Lower leg skin (tissue), 4 donors: ENCODE measurements around the gene PHOX2B. TPM values are rescaled to one million over a fixed set of nuclear protein-coding genes. Genes with fewer than 3 reads are reported as not detected.

Source experiments
- DNase-seq, 2 donors: peaks; one replicate each; pipeline ENCODE4 v3.0.0-alpha.2; 2019; ENCODE audit warnings: low spot score in 2 of 2
- H3K4me3 ChIP-seq: fragments of 200-600 bp; sonication (generic); 2 replicates; pipeline ENCODE4 v1.5.1; 2017; ENCODE audit warnings: mild to moderate bottlenecking, low read depth; ENCODE audit not compliant: poor library complexity, severe bottlenecking
- CTCF ChIP-seq, 3 donors: fragments of 450-650 bp; IDR thresholded peaks; one replicate each; pipeline ENCODE4 v1.5.1; 2016; ENCODE audit warnings: antibody characterized with exemption in 3 of 3, mild to moderate bottlenecking in 3 of 3, moderate library complexity in 2 of 3
- POLR2A ChIP-seq, 2 donors: fragments of 450-650 bp; IDR thresholded peaks; one replicate each; pipeline ENCODE4 v1.6.1; 2016 to 2017; ENCODE audit warnings: antibody characterized with exemption in 2 of 2, mild to moderate bottlenecking in 1 of 2, moderate library complexity in 1 of 2
- WGBS, 2 donors: methylation state at CpG; one replicate each; pipeline ENCODE4 v1.1.5; 2018; 5-methylcytosine and 5-hydroxymethylcytosine counted together
- intact Hi-C: fragments of 100-400 bp; cut with DNase I; formaldehyde crosslinking; loops from one replicate; pipeline ENCODE4 v1.15.0; 2023; ENCODE audit warnings: low total_unique reads
- total RNA-seq, 4 donors: library from RNA; depleted of rRNA; stranded (reverse); fragments of >200 nt; gene quantifications; one replicate each; pipeline ENCODE4 v1.1.0, GENCODE V29; 2016

PHOX2B gene
- total RNA-seq, 4 donors from 2014 or later, result not detected

GRCh38 chr4:41734371-41734770 is 14.2 kb downstream of the PHOX2B start:
- DNase-seq, result no peak
- 38 to 61% methylated on average over 3 of the region's 3 CpGs for WGBS, 2 donors
- TF ChIP-seq CTCF (IDR thresholded peaks at IDR 0.05) (no peak), POLR2A (IDR thresholded peaks at IDR 0.05) (no peak)
- H3K4me3 ChIP-seq, result no peak overlapping the region
- intact Hi-C loops, result no loop called here

- no peak overlapping the region for H3K4me3 ChIP-seq
- TF ChIP-seq POLR2A (IDR thresholded peaks at IDR 0.05), result no peak
- TF ChIP-seq CTCF (IDR thresholded peaks at IDR 0.05), result no peak
- 34 to 45% methylated on average over 12 of the region's 12 CpGs for WGBS, 2 donors
- no peak for DNase-seq
- intact Hi-C loops, result no loop called here
These were observed 16.9 kb downstream of the PHOX2B start for GRCh38 chr4:41731569-41732126.

GRCh38 chr4:41728573-41728913 is 20.0 kb downstream of the PHOX2B start:
- no peak overlapping the region for H3K4me3 ChIP-seq
- intact Hi-C loops, result no loop called here
- no peak for DNase-seq
- WGBS, 2 donors, result 78 to 88% methylated on average over 3 of the region's 3 CpGs
- no peak for TF ChIP-seq POLR2A (IDR thresholded peaks at IDR 0.05)
- no peak for TF ChIP-seq CTCF (IDR thresholded peaks at IDR 0.05)

GRCh38 chr4:41727861-41728572 is 20.5 kb downstream of the PHOX2B start:
- intact Hi-C loops, result no loop called here
- 65 to 66% methylated on average over 4 of the region's 4 CpGs for WGBS, 2 donors
- no peak overlapping the region for H3K4me3 ChIP-seq
- TF ChIP-seq POLR2A (IDR thresholded peaks at IDR 0.05), result no peak
- no peak for TF ChIP-seq CTCF (IDR thresholded peaks at IDR 0.05)
- no peak for DNase-seq

- no peak for DNase-seq
- intact Hi-C loops, result no loop called here
- no peak overlapping the region for H3K4me3 ChIP-seq
- 0 to 7% methylated on average over 1 of the region's 1 CpG for WGBS, 2 donors
- TF ChIP-seq CTCF (IDR thresholded peaks at IDR 0.05) (no peak), POLR2A (IDR thresholded peaks at IDR 0.05) (no peak)
These were observed 23.3 kb downstream of the PHOX2B start for GRCh38 chr4:41725254-41725653.

- no peak overlapping the region for H3K4me3 ChIP-seq
- 72 to 73% methylated on average over 3 of the region's 3 CpGs for WGBS, 2 donors
- TF ChIP-seq POLR2A (IDR thresholded peaks at IDR 0.05) (no peak), CTCF (IDR thresholded peaks at IDR 0.05) (no peak)
- intact Hi-C loops, result no loop called here
- no peak for DNase-seq
These were observed 25.2 kb downstream of the PHOX2B start for GRCh38 chr4:41723286-41723685.
